Neural progenitor cell (in vitro differentiated cells): Measurements from ENCODE around the gene SND1. TPM values are rescaled to one million over a fixed set of nuclear protein-coding genes. Genes with fewer than 3 reads are reported as not detected.

ENCODE experiments used
- DNase-seq: peaks from one replicate; pipeline ENCODE4 v3.0.0-alpha.2; 2016; ENCODE audit warnings: low spot score
- H2AFZ ChIP-seq: fragments of 200-600 bp; sonication (generic); replicated peaks from 2 replicates; pipeline ENCODE4 v1.6.1; 2016; ENCODE audit warnings: antibody characterized with exemption
- H3F3A ChIP-seq: fragments of 200-600 bp; sonication (generic); 2 replicates; pipeline ENCODE4 v1.6.1; 2016; ENCODE audit warnings: antibody characterized with exemption, low read depth
- H3K27ac ChIP-seq: fragments of 200-600 bp; sonication (generic); 2 replicates; pipeline ENCODE4 v1.5.1; 2016; ENCODE audit warnings: mild to moderate bottlenecking
- H3K27me3 ChIP-seq: fragments of 200-600 bp; sonication (generic); 2 replicates; pipeline ENCODE4 v1.6.1; 2016; ENCODE audit warnings: mild to moderate bottlenecking, moderate library complexity
- H3K36me3 ChIP-seq: fragments of 200-600 bp; sonication (generic); 2 replicates; pipeline ENCODE4 v1.5.1; 2016
- H3K4me1 ChIP-seq: fragments of 200-600 bp; sonication (generic); 2 replicates; pipeline ENCODE4 v1.6.1; 2016; ENCODE audit warnings: mixed run types
- H3K4me2 ChIP-seq: fragments of 200-600 bp; sonication (generic); 2 replicates; pipeline ENCODE4 v1.6.1; 2016
- H3K4me3 ChIP-seq: fragments of 200-600 bp; sonication (generic); 2 replicates; pipeline ENCODE4 v1.5.1; 2016
- H3K79me2 ChIP-seq: fragments of 200-600 bp; sonication (generic); 2 replicates; pipeline ENCODE4 v1.6.1; 2016; ENCODE audit warnings: low read depth
- H3K9ac ChIP-seq: fragments of 200-600 bp; sonication (generic); 2 replicates; pipeline ENCODE4 v1.6.1; 2016
- H3K9me3 ChIP-seq: fragments of 200-600 bp; sonication (generic); 2 replicates; pipeline ENCODE4 v1.5.1; 2016; ENCODE audit warnings: low read depth
- H4K20me1 ChIP-seq: fragments of 200-600 bp; sonication (generic); 2 replicates; pipeline ENCODE4 v1.6.1; 2016; ENCODE audit warnings: low read depth
- H3K27ac Mint-ChIP-seq: 3 replicates; pipeline ENCODE4 v1.8.0; 2021; ENCODE audit warnings: mixed read lengths
- H3K27me3 Mint-ChIP-seq: 2 replicates; pipeline ENCODE4 v1.8.0; 2022; ENCODE audit warnings: low read depth, mild to moderate bottlenecking, inconsistent platforms, moderate library complexity, mixed read lengths; ENCODE audit not compliant: insufficient read depth
- H3K36me3 Mint-ChIP-seq: 3 replicates; pipeline ENCODE4 v1.8.0; 2021; ENCODE audit warnings: mixed read lengths
- H3K4me1 Mint-ChIP-seq: 3 replicates; pipeline ENCODE4 v1.8.0; 2021; ENCODE audit warnings: mixed read lengths
- H3K4me3 Mint-ChIP-seq: 3 replicates; pipeline ENCODE4 v1.8.0; 2021; ENCODE audit warnings: mild to moderate bottlenecking, moderate library complexity, mixed read lengths
- H3K9me3 Mint-ChIP-seq: 3 replicates; pipeline ENCODE4 v1.8.0; 2020; ENCODE audit warnings: mixed read lengths
- CTCF ChIP-seq: fragments of 200-600 bp; sonication (generic); IDR thresholded peaks from 2 replicates; pipeline ENCODE4 v1.5.1; 2017; ENCODE audit warnings: antibody characterized with exemption, mild to moderate bottlenecking
- EZH2 ChIP-seq: fragments of 200-600 bp; sonication (generic); IDR thresholded peaks from 2 replicates; pipeline ENCODE4 v1.6.1; 2017; ENCODE audit warnings: antibody characterized with exemption, mild to moderate bottlenecking, moderate library complexity
- EZH2phosphoT487 ChIP-seq: fragments of 200-600 bp; sonication (generic); IDR thresholded peaks from 2 replicates; pipeline ENCODE4 v1.6.1; 2017; ENCODE audit warnings: antibody characterized with exemption
- total RNA-seq: library from RNA; depleted of rRNA; stranded (reverse); fragments of >200 nt; gene quantifications from 2 replicates; pipeline ENCODE4 v1.2.3, GENCODE V29; 2015; ENCODE audit warnings: low replicate concordance

SND1 gene
- 146 and 154 TPM in 2 replicates for total RNA-seq

GRCh38 chr7:127651556-127652332, at the start of gene SND1:
Gene SND1, plus strand, starts transcription at chr7:127652194. Its CDS starts 180 bp downstream, at chr7:127652374.
- Histone ChIP-seq H4K20me1 (peaks cover 45% of the 10 kb centered on the region), H2AFZ (peak within 1 kb of the TSS; percentile 78), H3K4me3 (peak within 1 kb of the TSS; percentile 88), H3F3A (peaks cover 25% of the 10 kb centered on the region), H3K9me3 (no peaks in the 10 kb centered on the region), H3K27ac (peak within 1 kb of the TSS; percentile 53), H3K36me3 (no peaks in the 10 kb centered on the region), H3K9ac (peak within 1 kb of the TSS; percentile 51), H3K4me1 (peaks cover 38% of the 10 kb centered on the region), H3K27me3 (no peaks in the 10 kb centered on the region), H3K79me2 (peaks cover 46% of the 10 kb centered on the region), H3K4me2 (peak within 1 kb of the TSS; percentile 100)
- TF ChIP-seq EZH2 (no peak), CTCF (no peak), EZH2phosphoT487 (no peak)
- Mint-ChIP-seq H3K4me3 (peak within 1 kb of the TSS; percentile 98), H3K27ac (peak within 1 kb of the TSS; percentile 98), H3K27me3 (no peaks in the 10 kb centered on the region), H3K36me3 (no peaks in the 10 kb centered on the region), H3K9me3 (no peaks in the 10 kb centered on the region), H3K4me1 (peaks cover 26% of the 10 kb centered on the region)
- peak; percentile 99 for DNase-seq

- Histone ChIP-seq H3K27me3 (no peaks in the 10 kb centered on the region), H3K9ac (no peak overlapping the region), H3F3A (no peaks in the 10 kb centered on the region), H3K9me3 (no peaks in the 10 kb centered on the region), H2AFZ (no peak overlapping the region), H3K4me1 (no peaks in the 10 kb centered on the region), H3K4me2 (no peak overlapping the region), H3K27ac (no peak overlapping the region), H3K79me2 (no peaks in the 10 kb centered on the region), H4K20me1 (no peaks in the 10 kb centered on the region), H3K4me3 (no peak overlapping the region), H3K36me3 (no peaks in the 10 kb centered on the region)
- Mint-ChIP-seq H3K4me1 (no peaks in the 10 kb centered on the region), H3K9me3 (peaks cover 6% of the 10 kb centered on the region), H3K4me3 (no peak overlapping the region), H3K27ac (no peak overlapping the region), H3K36me3 (no peaks in the 10 kb centered on the region), H3K27me3 (peaks cover 10% of the 10 kb centered on the region)
- no peak for TF ChIP-seq EZH2phosphoT487
- no peak for TF ChIP-seq CTCF
- no peak for TF ChIP-seq EZH2
- no peak for DNase-seq
Measured at GRCh38 chr7:127608446-127608845, 43.5 kb upstream of the SND1 start.

DNA sequence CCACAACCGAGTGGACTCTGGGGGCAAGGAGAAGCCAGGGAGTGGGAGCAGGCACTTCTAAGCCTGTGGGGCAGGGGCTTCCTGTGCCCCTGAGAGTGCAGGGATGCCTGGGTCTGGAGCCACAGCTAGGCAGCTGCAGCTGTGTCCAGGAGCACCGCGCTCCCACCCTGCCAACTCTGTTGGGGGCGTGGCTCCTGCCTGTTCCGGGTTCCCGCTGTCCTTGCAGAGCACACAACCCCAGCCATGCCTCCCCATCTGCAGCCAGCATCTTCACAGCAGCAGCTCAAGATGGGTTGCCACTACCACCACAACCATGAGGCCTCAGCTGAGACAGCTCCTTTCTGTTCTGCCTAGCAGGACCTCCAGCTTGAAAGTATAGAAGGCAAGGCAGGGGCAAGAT, 42.7 kb upstream of the SND1 start:
- H3K9me3 Mint-ChIP-seq: peaks cover 6% of the 10 kb centered on the region
- H3K27ac Mint-ChIP-seq: no peak overlapping the region
- peaks cover 10% of the 10 kb centered on the region for H3K27me3 Mint-ChIP-seq
- no peaks in the 10 kb centered on the region for H3K9me3 ChIP-seq
- no peaks in the 10 kb centered on the region for H3K36me3 ChIP-seq
- H3K27ac ChIP-seq: no peak overlapping the region
- H3K4me1 Mint-ChIP-seq: no peaks in the 10 kb centered on the region
- H3K4me3 ChIP-seq: no peak overlapping the region
- no peaks in the 10 kb centered on the region for H4K20me1 ChIP-seq
- no peak overlapping the region for H3K9ac ChIP-seq
- no peak overlapping the region for H3K4me2 ChIP-seq
- no peaks in the 10 kb centered on the region for H3F3A ChIP-seq
- no peak for DNase-seq
- no peaks in the 10 kb centered on the region for H3K27me3 ChIP-seq
- H3K4me3 Mint-ChIP-seq: no peak overlapping the region
- no peak overlapping the region for H2AFZ ChIP-seq
- H3K79me2 ChIP-seq: no peaks in the 10 kb centered on the region
- no peaks in the 10 kb centered on the region for H3K36me3 Mint-ChIP-seq
- H3K4me1 ChIP-seq: no peaks in the 10 kb centered on the region
- TF ChIP-seq EZH2 (no peak), CTCF (no peak), EZH2phosphoT487 (no peak)
